ENCODE data around the gene ACTL6A. TPM values are rescaled to one million over a fixed set of nuclear protein-coding genes. Genes with fewer than 3 reads are reported as not detected.
A peak's percentile ranks its signal among the peaks of the same experiment; 100 is the strongest.

The ACTL6A gene
- total and polyA plus RNA-seq, 7 donors, result 28.8 to 65.7 (median 38.6) TPM

- peak overlapping the region in 1 of 4 donors; percentile 25 for H3K27ac ChIP-seq
- TF ChIP-seq POLR2AphosphoS5 (IDR thresholded peaks at IDR 0.05) (no peak), EP300 (IDR thresholded peaks at IDR 0.05) (no peak), POLR2A (IDR thresholded peaks at IDR 0.05) (no peak)
- TF ChIP-seq, protein P1, sequence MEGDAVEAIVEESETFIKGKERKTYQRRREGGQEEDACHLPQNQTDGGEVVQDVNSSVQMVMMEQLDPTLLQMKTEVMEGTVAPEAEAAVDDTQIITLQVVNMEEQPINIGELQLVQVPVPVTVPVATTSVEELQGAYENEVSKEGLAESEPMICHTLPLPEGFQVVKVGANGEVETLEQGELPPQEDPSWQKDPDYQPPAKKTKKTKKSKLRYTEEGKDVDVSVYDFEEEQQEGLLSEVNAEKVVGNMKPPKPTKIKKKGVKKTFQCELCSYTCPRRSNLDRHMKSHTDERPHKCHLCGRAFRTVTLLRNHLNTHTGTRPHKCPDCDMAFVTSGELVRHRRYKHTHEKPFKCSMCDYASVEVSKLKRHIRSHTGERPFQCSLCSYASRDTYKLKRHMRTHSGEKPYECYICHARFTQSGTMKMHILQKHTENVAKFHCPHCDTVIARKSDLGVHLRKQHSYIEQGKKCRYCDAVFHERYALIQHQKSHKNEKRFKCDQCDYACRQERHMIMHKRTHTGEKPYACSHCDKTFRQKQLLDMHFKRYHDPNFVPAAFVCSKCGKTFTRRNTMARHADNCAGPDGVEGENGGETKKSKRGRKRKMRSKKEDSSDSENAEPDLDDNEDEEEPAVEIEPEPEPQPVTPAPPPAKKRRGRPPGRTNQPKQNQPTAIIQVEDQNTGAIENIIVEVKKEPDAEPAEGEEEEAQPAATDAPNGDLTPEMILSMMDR (IDR thresholded peaks at IDR 0.05), result no peak
- H3K4me1 ChIP-seq, result no peaks in the 10 kb centered on the region
- no peak for DNase-seq
- WGBS, 2 donors, result 85 to 93% methylated on average over 1 of the region's 1 CpG
- intact Hi-C loops (cut with DNase I), result no loop called here
- H3K27me3 ChIP-seq, result no peaks in the 10 kb centered on the region
- H3K9me3 ChIP-seq, result no peaks in the 10 kb centered on the region
- peaks cover 18 to 100% (median 56%) of the 10 kb centered on the region in 4 donors for H3K36me3 ChIP-seq
- no peak overlapping the region for H3K4me3 ChIP-seq
Observed at GRCh38 chr3:179591313-179591712, 28.6 kb downstream of the ACTL6A start.

GRCh38 chr3:179599531-179599930, 36.8 kb downstream of the ACTL6A start:
- WGBS, 2 donors, result 89 to 90% methylated on average over 4 of the region's 4 CpGs
- DNase-seq, result no peak
- intact Hi-C loops (cut with DNase I), result no loop called here
- H3K9me3 ChIP-seq, result no peaks in the 10 kb centered on the region
- H3K4me3 ChIP-seq, result no peak overlapping the region
- TF ChIP-seq EP300 (IDR thresholded peaks at IDR 0.05) (no peak), POLR2AphosphoS5 (IDR thresholded peaks at IDR 0.05) (no peak), POLR2A (IDR thresholded peaks at IDR 0.05) (no peak)
- TF ChIP-seq, protein P1 (IDR thresholded peaks at IDR 0.05), result no peak
- H3K27me3 ChIP-seq, result no peaks in the 10 kb centered on the region
- H3K27ac ChIP-seq, result no peak overlapping the region
- H3K36me3 ChIP-seq, result peaks cover 0 to 86% (median 55%) of the 10 kb centered on the region in 4 donors
- H3K4me1 ChIP-seq, result peaks cover 0 to 12% (median 11%) of the 10 kb centered on the region in 4 donors

DNA sequence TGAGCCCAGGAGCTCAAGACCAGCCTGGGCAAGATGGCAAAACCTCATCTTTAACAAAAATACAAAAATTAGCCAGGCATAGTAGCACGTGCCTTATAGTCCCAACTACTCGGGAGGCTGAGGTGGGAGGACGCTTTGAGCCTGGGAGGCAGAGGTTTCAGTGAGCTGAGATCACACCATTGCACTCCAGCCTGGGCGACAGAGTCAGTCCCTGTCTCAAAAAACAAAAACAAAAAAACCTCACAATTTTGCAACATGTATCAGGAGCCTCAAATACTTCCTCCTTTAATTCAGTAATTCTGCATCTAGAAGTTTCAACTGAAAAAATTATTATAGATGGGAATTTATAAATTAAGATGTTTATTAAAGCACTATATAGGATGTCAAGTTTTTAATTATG, 40.6 kb downstream of the ACTL6A start:
- TF ChIP-seq, protein P1 (IDR thresholded peaks at IDR 0.05), result no peak
- TF ChIP-seq EP300 (IDR thresholded peaks at IDR 0.05), result no peak
- no peak for TF ChIP-seq POLR2A (IDR thresholded peaks at IDR 0.05)
- no peak for TF ChIP-seq POLR2AphosphoS5 (IDR thresholded peaks at IDR 0.05)
- WGBS, 2 donors, result 78 to 81% methylated on average over 4 of the region's 4 CpGs
- H3K4me3 ChIP-seq, result peak overlapping the region in 2 of 4 donors; percentile 79 to 88

DNA sequence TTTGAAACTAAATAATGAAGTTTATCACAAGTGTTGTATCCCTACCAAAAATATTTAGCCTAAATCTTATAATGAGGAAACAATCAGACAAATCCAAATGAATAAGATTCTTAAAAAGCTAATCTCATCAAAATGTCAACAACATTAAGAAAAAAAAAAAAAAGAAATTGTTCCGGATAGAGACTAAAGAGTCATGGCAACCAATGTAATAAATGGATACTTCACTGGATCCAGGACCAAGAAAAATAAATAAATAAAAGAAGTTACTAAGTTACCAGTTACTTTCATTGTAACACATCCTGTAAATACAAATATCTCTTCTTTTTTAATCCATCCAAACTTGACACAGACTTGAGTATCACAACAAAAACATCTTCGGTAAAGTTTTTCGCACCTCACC, 41.1 kb downstream of the ACTL6A start:
- DNase-seq, result no peak
- peaks cover 0 to 46% (median 26%) of the 10 kb centered on the region in 4 donors for H3K36me3 ChIP-seq
- intact Hi-C loops (cut with DNase I), result loop anchor here (2.0 to 10.0 kb wide), 3 partner anchors 42 to 259 kb away; partner anchors contain the start of genes ACTL6A, MFN1 and USP13
- peak overlapping the region; percentile 89 to 95 (median 92) for H3K27ac ChIP-seq
- H3K4me3 ChIP-seq, result peak overlapping the region; percentile 78 to 88 (median 80)
- H3K9me3 ChIP-seq, result no peaks in the 10 kb centered on the region
- 0 to 3% methylated on average over 3 of the region's 3 CpGs for WGBS, 2 donors
- peaks cover 0 to 39% (median 28%) of the 10 kb centered on the region in 4 donors for H3K4me1 ChIP-seq
- TF ChIP-seq POLR2AphosphoS5 (IDR thresholded peaks at IDR 0.05) (no peak), POLR2A (IDR thresholded peaks at IDR 0.05) (no peak), EP300 (IDR thresholded peaks at IDR 0.05) (no peak)
- TF ChIP-seq, protein P1 (IDR thresholded peaks at IDR 0.05), result no peak
- H3K27me3 ChIP-seq, result no peaks in the 10 kb centered on the region

More for the DNA sequence above, 40.6 kb downstream of the ACTL6A start:
- no peak for DNase-seq
- Histone ChIP-seq H3K4me1 (peaks cover 0 to 39% (median 28%) of the 10 kb centered on the region in 4 donors), H3K27me3 (no peaks in the 10 kb centered on the region), H3K36me3 (peaks cover 0 to 51% (median 31%) of the 10 kb centered on the region in 4 donors), H3K27ac (peak overlapping the region in 1 of 4 donors; percentile 91), H3K9me3 (no peaks in the 10 kb centered on the region)
- intact Hi-C loops (cut with DNase I), result loop anchor here (5.0 to 10.0 kb wide), 2 partner anchors 41 to 259 kb away; partner anchors contain the start of genes ACTL6A and MFN1
